IMR-90 (cell line): ENCODE data around the gene COL28A1. TPM values are rescaled to one million over a fixed set of nuclear protein-coding genes. Genes with fewer than 3 reads are reported as not detected.
A peak's percentile ranks its signal among the peaks of the same experiment; 100 is the strongest.

Experiments used
- ATAC-seq: fragments of 200-7000 bp; cut with Tn5 transposase; 2 replicates; pipeline ENCODE4 v1.9.1; 2020; ENCODE audit warnings: low read depth, mild to moderate bottlenecking, moderate library complexity
- BruUV-seq: library from RNA; stranded (reverse); fragments of 400-500 nt; replicated peaks from 2 replicates; lab custom pipeline; 2021; lab: Mats Ljungman, UMichigan
- CTCF ChIA-PET: fragments of 300-600 bp; formaldehyde crosslinking; extraction: SDS; loops from one replicate; lab custom pipeline; 2021; ENCODE audit warnings: antibody characterized with exemption; lab: Yijun Ruan, JAX
- POLR2A ChIA-PET: fragments of 300-600 bp; sonication (Branson Sonifier 250); formaldehyde crosslinking; loops from one replicate; lab custom pipeline; 2022; ENCODE audit warnings: antibody characterized with exemption; ENCODE audit not compliant: unreplicated experiment; lab: Charles Lee
- DNase-seq: peaks from one replicate; pipeline ENCODE4 v3.0.0; 2013
- H2AFZ ChIP-seq: replicated peaks from 2 replicates; pipeline ENCODE3; 2013; ENCODE audit warnings: low read length, mild to moderate bottlenecking; ENCODE audit not compliant: poor library complexity
- H2AK5ac ChIP-seq: 2 replicates; pipeline ENCODE4 v1.6.1; 2013; ENCODE audit warnings: low read depth, low read length, inconsistent platforms
- H2AK9ac ChIP-seq: replicated peaks from 2 replicates; pipeline ENCODE3; 2013; ENCODE audit warnings: mild to moderate bottlenecking, low read depth, low read length, moderate library complexity; ENCODE audit not compliant: poor library complexity
- H2BK120ac ChIP-seq: 2 replicates; pipeline ENCODE4 v1.6.1; 2013; ENCODE audit warnings: low read depth, low read length, inconsistent platforms
- H2BK15ac ChIP-seq: 3 replicates; pipeline ENCODE4 v1.6.1; 2013; ENCODE audit warnings: low read depth, low read length, inconsistent platforms
- H2BK20ac ChIP-seq: 2 replicates; pipeline ENCODE4 v1.6.1; 2013; ENCODE audit warnings: low read depth, mild to moderate bottlenecking, inconsistent platforms, low read length, moderate library complexity
- H2BK5ac ChIP-seq: 2 replicates; pipeline ENCODE4 v1.6.1; 2013; ENCODE audit warnings: mild to moderate bottlenecking, low read depth, low read length, inconsistent platforms; ENCODE audit not compliant: poor library complexity, severe bottlenecking
- H3K14ac ChIP-seq: replicated peaks from 2 replicates; pipeline ENCODE4 v1.6.1; 2013; ENCODE audit warnings: low read depth, low read length, inconsistent platforms
- H3K18ac ChIP-seq: 2 replicates; pipeline ENCODE4 v1.6.1; 2013; ENCODE audit warnings: low read depth, low read length, control low read depth
- H3K23ac ChIP-seq: 2 replicates; pipeline ENCODE4 v1.6.1; 2013; ENCODE audit warnings: low read depth, low read length, inconsistent platforms
- H3K27ac ChIP-seq: 2 replicates; pipeline ENCODE4 v1.5.1; 2013; ENCODE audit warnings: mild to moderate bottlenecking, control low read depth, low read length; ENCODE audit not compliant: insufficient read depth
- H3K27me3 ChIP-seq: 2 replicates; pipeline ENCODE4 v1.6.1; 2013; ENCODE audit warnings: low read length; ENCODE audit not compliant: control insufficient read depth, insufficient read depth
- H3K36me3 ChIP-seq: 2 replicates; pipeline ENCODE4 v1.6.1; 2013; ENCODE audit warnings: low read length, mixed read lengths; ENCODE audit not compliant: control insufficient read depth, insufficient read depth
- H3K4ac ChIP-seq: 2 replicates; pipeline ENCODE4 v1.6.1; 2013; ENCODE audit warnings: low read depth, low read length, inconsistent platforms
- H3K4me1 ChIP-seq: 2 replicates; pipeline ENCODE4 v1.6.1; 2013; ENCODE audit warnings: low read length, mixed read lengths; ENCODE audit not compliant: control insufficient read depth, insufficient read depth
- H3K4me2 ChIP-seq: 2 replicates; pipeline ENCODE4 v1.6.1; 2013; ENCODE audit warnings: low read depth, mild to moderate bottlenecking, control low read depth, low read length, moderate library complexity
- H3K4me3 ChIP-seq: 2 replicates; pipeline ENCODE4 v1.5.1; 2013; ENCODE audit warnings: low read depth, mild to moderate bottlenecking, control low read depth, low read length, moderate library complexity; ENCODE audit not compliant: insufficient read depth
- H3K56ac ChIP-seq: 2 replicates; pipeline ENCODE4 v1.6.1; 2013; ENCODE audit warnings: low read length, inconsistent platforms; ENCODE audit not compliant: insufficient read depth; ENCODE audit errors: extremely low read depth
- H3K79me1 ChIP-seq, 2 experiments: 2 replicates each; pipeline ENCODE4 v1.6.1; 2013; ENCODE audit warnings: low read length in 2 of 2, inconsistent platforms in 1 of 2, low read depth in 1 of 2
- H3K9ac ChIP-seq: 2 replicates; pipeline ENCODE4 v1.6.1; 2013; ENCODE audit warnings: low read depth, low read length, control low read depth
- H3K9me1 ChIP-seq: 2 replicates; pipeline ENCODE4 v1.6.1; 2013; ENCODE audit warnings: low read length, inconsistent platforms; ENCODE audit not compliant: insufficient read depth
- H3K9me3 ChIP-seq: 2 replicates; pipeline ENCODE4 v1.6.1; 2013; ENCODE audit warnings: low read length; ENCODE audit not compliant: control insufficient read depth, insufficient read depth
- H4K20me1 ChIP-seq: 2 replicates; pipeline ENCODE4 v1.6.1; 2013; ENCODE audit warnings: low read length, inconsistent platforms; ENCODE audit not compliant: insufficient read depth
- H4K5ac ChIP-seq: 2 replicates; pipeline ENCODE4 v1.6.1; 2013; ENCODE audit warnings: mild to moderate bottlenecking, low read depth, low read length, control low read depth
- H4K8ac ChIP-seq, 2 experiments: 2 replicates each; pipeline ENCODE4 v1.6.1; 2013; ENCODE audit warnings: low read depth in 2 of 2, low read length in 2 of 2, control low read depth in 1 of 2, inconsistent platforms in 1 of 2
- H4K91ac ChIP-seq: 2 replicates; pipeline ENCODE4 v1.6.1; 2013; ENCODE audit warnings: low read depth, low read length, inconsistent platforms; ENCODE audit not compliant: insufficient read depth
- BHLHE40 ChIP-seq: fragments of 150-350 bp; IDR thresholded peaks from 2 replicates; pipeline ENCODE4 v1.6.1; 2016; ENCODE audit warnings: mild to moderate bottlenecking, low read depth, low read length
- MAFK ChIP-seq: IDR thresholded peaks from 2 replicates; pipeline ENCODE4 v1.6.1; 2012; ENCODE audit warnings: low read depth, low read length, improper control_type of control experiment
- WGBS, 2 experiments: methylation state at CpG; one replicate each; pipeline versions ENCODE4 v1.1.5 to v1.1.7; 2013; ENCODE audit warnings: missing lambda C conversion rate in 2 of 2; ENCODE audit not compliant: insufficient read length in 1 of 2; ENCODE audit errors: extremely low coverage in 2 of 2; 5-methylcytosine and 5-hydroxymethylcytosine counted together
- dilution Hi-C: fragments of 300-500 bp; cut with HindIII; formaldehyde crosslinking; loops from one replicate; pipeline ENCODE4 v1.14.3; 2018; ENCODE audit warnings: low sequenced_read_pairs; ENCODE audit not compliant: unreplicated experiment
- in situ Hi-C: fragments of 300-500 bp; cut with MboI; formaldehyde crosslinking; loops from 3 replicates; pipeline ENCODE4 v1.14.3; 2019; ENCODE audit warnings: low sequenced_read_pairs, inconsistent platforms, mixed read lengths
- intact Hi-C: fragments of 100-400 bp; cut with micrococcal nuclease; formaldehyde crosslinking; loops from 2 replicates; pipeline ENCODE4 v1.10.0; 2022
- polyA plus RNA-seq, 3 experiments: library from polyadenylated mRNA; depleted of rRNA; stranded (reverse); fragments of >200 nt; gene quantifications; 2 replicates each; pipeline ENCODE4 v1.2.3, GENCODE V29; 2012; ENCODE audit warnings: low replicate concordance in 1 of 3
- total RNA-seq: library from RNA; depleted of rRNA; stranded (reverse); fragments of >200 nt; gene quantifications from 2 replicates; pipeline ENCODE4 v1.2.3, GENCODE V29; 2012

The COL28A1 gene
- total and polyA plus RNA-seq, 2 of the 4 experiments (the other 2 are of a cell fraction): under 0.01 to 0.05 TPM

- Histone ChIP-seq H3K4me1 (no peaks in the 10 kb centered on the region), H3K9me1 (no peaks in the 10 kb centered on the region), H2AFZ (no peak overlapping the region), H3K9me3 (no peaks in the 10 kb centered on the region), H3K4ac (no peak overlapping the region), H3K9ac (no peak overlapping the region), H3K4me3 (no peak overlapping the region), H2BK20ac (no peak overlapping the region), H3K36me3 (no peaks in the 10 kb centered on the region), H3K79me1 (no peaks in the 10 kb centered on the region), H3K4me2 (no peak overlapping the region), H3K14ac (no peak overlapping the region), H2AK9ac (no peak overlapping the region), H3K27ac (no peak overlapping the region), H4K5ac (no peak overlapping the region), H2BK5ac (no peak overlapping the region), H3K27me3 (no peaks in the 10 kb centered on the region), H3K56ac (no peak overlapping the region), H2BK120ac (no peak overlapping the region), H2AK5ac (no peak overlapping the region), H3K23ac (no peak overlapping the region), H4K8ac (no peak overlapping the region), H4K91ac (no peak overlapping the region), H2BK15ac (no peak overlapping the region), H3K18ac (no peak overlapping the region), H4K20me1 (no peaks in the 10 kb centered on the region)
- TF ChIP-seq MAFK (peak; percentile 89), BHLHE40 (no peak)
- DNase-seq (no peak), ATAC-seq (no peak)
- BruUV-seq: no TSS peak
- in situ Hi-C loops (no loop called here), dilution Hi-C loops (no loop called here), intact Hi-C loops (no loop called here)
- ChIA-PET POLR2A (no interaction called here), CTCF (interaction anchor here (0.6 kb wide), 1 partner anchor 132 kb away, joined by 3 read pairs; no protein-coding TSS in a partner anchor)
- WGBS, 2 experiments: no CpG with 5 or more reads among the region's 2 CpGs
These were observed 223.3 kb downstream of the COL28A1 start for GRCh38 chr7:7312323-7312722.
